DMS 273 treated with DMSO at 0.1 percent for 48 hours (cell line): ENCODE results near the gene ANTKMT.

Experiments
- DNase-seq: peaks from one replicate; lab custom pipeline; 2025; lab: John Stamatoyannopoulos, UW

The ANTKMT gene

DNA sequence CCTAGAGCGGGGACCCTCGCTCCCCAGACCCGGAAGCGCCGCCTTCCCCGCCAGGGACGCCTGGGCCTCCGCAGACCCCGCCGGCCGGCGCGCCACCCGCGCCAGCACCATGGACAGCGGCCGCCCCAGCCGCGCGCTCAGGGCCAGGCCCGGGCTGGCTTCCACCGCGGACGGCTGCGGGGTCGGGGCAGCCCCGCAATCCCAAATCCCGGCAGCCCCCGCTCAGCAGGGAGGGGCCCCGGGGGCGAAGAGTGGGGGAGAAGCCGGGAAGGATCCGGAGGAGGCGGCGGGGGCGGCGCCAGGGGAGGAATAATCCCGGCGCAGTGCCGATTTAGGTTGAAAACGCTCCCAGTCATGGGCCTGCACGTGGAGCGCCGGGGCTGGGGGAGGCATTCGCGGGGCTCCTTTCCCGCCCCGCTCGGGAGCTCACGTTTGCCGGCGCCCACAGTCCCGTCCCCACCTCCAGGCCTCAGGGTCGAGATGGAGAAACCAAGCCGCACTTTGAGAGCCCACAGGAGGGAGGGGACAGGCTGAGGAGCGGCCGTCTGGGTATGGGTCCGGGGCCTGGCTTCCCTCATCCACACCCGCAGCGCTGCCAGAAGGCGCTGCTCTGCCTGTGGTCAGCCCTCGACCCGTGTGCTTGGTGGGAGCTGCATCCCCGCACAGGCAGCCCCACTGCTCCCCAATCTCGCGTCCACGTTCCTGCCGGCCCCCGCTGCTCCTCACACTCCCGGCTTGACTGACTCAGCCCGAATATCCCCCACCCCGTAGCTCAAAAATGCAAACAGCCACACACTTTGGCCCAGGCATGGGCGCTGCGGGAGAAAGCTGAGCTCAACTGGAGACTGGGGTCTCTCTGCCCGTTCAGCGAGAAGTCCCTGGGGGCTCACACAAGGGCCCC lies 20.0 kb upstream of the ANTKMT start:
- no peak for DNase-seq

DNA sequence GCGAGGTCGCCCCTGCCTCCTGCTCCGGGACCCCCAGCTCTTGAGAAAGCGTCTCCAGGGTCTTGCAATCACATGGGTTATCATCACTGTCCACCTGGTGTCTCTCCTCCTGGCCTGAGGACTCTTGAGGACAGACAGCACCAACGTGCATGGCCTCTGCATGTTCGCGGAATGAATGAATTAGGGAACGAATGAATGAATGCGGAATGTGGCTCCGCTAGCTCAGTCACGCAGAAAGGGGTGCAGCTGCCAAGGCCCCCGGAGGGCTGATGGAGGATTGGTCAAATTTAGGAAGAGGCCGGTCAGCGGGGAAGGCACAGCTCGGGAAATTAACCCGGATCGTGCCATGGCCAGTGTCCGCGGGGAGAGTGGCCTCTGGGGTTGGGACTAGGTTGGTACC lies 18.6 kb upstream of the ANTKMT start:
- DNase-seq: no peak

DNA sequence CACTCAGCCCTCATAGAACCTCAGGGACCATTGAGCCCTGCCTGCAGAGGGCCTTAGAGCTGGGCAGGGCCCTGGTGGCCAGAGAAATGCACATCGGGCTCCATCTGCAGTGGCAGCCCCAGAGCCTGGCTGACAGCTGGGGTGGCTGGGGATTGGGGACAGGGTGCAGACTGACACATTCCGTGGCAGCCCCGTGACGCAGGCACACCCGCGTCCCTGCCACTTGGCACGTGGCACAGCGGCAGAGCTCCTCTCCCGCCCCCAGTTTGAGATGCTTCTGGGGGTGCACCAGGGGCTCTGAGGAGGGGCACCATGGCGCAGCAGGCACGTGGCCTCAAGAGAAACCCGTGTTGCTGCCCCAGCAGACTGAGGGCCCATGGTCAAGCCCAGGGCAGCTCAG lies 17.5 kb upstream of the ANTKMT start:
- DNase-seq: no peak

DNA sequence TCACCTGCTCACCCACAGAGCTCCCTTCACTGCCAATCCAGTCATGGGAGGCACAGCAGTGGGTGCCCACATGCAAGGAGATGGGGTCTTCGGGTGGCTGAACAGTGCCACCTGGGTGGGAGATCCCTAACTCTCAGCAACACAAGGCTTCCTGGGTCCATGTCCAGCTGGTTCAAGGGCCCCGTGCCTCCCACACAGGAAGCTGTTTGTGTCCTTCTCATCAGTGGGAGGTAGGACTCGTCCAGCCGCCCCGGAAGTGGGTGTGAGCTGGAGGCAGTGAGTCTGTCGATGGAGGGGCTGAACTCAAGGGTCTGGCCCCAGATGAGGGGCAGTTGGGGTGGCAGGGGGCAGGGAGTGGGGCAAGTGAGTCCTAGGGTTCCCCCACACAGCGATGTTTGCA lies 16.9 kb upstream of the ANTKMT start:
- no peak for DNase-seq

DNA sequence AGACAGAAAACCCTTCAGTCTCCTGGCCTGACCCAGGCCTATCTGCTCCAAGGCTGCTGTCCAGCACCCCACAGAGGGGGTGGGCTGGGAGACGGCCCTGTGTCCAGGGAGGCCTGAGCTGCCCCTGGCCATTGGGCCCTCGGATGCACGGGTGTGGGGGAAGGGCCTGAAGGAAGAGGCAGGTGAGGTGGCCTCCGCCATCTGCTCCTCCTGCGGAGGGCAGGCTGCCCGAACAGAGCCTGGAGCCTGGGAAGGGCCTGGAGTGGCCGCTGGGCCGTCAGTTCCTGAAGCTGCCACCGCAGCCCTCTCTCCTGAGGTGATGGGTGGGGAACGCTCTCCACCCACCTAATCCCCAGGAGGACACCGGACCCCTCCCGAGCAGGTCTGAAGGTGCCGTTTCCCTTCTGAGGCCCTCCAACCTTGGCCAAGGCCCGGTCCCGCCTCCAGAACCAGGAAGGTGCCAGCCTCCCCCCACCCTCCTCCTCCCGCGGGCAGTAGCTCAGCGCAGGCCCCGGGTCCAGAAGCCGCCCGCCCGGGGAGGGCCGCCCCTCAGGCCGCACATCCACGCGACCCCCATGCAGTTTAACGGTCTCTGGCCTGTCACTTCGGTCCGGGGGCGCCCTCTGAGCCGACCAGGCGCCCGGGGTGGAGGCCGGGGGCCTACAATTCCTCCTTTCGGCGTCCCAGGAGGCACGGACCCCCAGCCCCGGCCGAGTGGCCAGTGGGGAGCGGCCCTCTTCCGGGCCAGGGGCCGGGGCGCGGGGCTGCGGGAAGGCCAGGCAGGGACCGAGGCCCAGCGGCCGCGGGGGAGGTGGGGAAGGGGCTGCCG lies 16.2 kb upstream of the ANTKMT start:
- DNase-seq: no peak

DNA sequence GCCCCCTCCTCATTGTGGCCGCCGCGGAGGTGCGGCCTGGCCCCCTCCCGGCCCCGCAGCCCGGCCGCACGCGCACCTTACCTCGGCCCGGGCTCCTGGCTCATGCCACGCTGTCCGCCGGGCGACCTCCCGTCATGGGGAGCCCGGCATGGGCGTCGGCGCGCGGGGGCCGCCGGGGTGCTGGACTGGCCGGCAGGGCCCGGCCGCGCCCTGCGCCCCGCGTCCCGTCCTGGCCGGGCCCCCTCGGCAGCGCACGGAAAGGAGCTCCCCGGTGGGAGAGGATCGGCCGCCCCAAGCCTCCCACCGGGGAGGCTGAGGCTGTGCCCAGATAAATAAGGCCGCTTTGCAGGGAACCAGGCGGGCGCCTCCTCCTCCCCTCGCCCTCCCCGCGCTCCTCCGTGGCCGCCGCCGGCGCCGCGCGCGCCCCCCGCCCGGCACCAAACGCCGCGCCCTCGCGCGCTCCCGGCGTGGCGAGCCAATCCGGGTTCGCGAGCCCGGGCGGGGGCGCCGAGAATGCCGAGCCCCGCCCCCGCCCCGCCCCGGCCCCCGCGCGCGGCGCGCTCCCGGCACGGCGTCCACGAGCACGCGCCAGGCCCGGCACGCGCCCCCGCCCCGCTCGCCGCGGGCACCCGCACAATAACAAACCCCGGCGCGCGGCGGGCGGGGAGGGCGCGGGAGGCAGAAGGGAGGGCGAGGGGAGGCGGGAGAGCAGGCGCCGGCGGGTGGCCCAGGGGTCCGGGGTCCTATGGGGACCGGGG lies 15.3 kb upstream of the ANTKMT start, which contains the start of gene FBXL16:
FBXL16 (minus strand) TSS at position 371 of the 758 bp plus-strand sequence. CDS start 8,396 bp downstream, outside the sequence.
- DNase-seq: no peak

DNA sequence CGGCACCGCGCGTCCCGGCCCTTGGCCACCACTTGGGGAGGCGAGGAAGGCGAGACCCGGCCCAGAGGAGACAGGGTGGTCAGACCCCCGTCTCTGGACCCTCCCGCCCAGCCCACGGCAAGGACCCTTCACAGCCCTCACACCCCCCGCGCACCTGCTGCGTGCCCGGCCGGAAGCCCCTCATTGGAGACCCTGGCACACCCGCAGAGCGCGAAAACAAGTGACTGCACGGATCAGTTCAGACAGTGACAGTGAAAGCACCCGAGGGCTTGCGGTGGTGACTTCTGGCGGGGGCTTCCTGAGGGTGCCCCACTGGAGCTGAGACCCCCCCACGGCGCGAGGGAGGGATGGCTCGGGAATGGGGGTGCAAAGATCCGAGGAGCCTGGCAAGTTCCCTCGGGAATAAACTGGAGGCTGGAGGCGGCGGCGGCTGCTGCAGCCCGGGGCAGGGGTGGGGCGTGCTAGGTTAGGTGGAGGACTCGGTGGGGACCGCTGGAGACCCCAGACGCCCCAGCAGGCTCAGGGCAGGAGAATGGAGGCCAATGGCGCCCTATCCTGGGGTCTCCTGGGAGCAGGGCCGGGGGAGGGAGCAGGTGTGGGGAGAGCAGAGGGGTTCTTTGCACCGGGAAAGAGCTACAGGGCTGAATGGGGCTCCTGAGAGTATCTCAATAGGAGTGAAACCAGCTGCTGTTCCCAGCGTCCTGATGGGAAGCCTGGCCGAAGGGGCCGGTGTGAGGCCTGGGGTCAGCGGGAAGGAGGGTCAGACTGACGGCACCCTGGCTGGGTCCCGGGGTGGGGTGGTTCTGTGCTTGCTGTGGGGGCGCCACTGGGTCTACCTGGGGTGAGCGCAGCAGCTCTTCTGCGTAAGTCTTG lies 14.5 kb upstream of the ANTKMT start:
- no peak for DNase-seq

DNA sequence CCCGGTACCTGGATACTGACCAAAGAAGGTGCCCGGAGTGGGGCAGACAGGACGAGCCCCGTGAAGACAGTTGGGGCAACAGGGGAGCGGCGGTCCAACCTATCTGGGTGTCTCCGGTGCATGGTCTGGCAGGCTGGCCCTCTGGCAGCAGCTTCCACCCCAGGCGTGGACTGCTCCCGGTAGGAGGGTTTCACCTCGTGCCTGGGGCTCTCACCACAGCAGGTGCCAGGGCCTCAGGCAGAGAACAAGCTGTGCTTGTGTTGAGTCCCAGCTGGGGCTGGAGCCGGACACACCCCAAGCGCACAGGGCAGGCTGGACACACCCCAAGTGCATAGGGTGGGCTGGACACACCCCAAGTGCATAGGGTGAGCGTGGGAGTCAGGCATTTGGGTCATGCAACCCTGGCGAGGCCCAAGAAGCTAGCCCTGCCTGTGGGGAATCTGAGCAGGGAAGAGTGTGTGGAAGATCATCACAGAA lies 13.8 kb upstream of the ANTKMT start:
- DNase-seq: no peak

DNA sequence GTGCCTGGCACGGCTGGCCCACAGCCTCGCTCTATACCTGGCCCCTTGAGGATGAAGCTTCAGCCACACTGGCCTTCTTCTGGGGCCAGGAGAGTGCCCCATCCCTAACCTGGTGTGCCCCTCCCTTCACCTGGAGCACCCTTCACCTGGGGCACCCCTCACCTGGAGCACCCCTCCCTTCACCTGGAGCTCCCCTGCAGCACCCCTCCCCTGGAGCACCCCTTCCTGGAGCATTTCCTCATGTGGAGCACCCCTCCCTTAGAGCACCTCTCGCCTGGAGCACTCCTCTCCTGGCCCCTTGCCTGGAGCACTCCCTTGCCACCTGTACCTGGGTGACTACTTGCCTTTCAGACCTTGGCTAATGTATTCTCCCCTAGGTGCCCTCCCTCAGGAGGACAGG lies 12.9 kb upstream of the ANTKMT start:
- no peak for DNase-seq

DNA sequence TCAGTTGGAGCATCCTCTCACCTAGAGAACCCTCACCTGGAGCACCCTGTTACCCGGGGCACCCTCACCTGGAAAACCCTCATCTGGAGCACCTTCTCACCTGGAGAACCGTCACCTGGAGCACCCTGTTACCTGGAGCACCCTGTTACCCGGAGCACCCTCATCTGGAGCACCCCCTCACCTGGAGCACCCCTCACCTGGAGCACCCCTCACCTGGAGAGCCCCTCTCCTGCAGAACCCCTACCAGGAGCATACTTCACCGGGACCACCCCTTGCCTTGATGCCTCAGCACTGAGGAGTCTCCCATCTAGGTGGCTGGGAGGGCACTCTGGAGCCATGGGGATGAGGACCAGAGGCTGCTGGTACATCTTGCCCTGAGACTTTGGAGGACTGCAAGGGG lies 12.0 kb upstream of the ANTKMT start:
- DNase-seq: no peak

DNA sequence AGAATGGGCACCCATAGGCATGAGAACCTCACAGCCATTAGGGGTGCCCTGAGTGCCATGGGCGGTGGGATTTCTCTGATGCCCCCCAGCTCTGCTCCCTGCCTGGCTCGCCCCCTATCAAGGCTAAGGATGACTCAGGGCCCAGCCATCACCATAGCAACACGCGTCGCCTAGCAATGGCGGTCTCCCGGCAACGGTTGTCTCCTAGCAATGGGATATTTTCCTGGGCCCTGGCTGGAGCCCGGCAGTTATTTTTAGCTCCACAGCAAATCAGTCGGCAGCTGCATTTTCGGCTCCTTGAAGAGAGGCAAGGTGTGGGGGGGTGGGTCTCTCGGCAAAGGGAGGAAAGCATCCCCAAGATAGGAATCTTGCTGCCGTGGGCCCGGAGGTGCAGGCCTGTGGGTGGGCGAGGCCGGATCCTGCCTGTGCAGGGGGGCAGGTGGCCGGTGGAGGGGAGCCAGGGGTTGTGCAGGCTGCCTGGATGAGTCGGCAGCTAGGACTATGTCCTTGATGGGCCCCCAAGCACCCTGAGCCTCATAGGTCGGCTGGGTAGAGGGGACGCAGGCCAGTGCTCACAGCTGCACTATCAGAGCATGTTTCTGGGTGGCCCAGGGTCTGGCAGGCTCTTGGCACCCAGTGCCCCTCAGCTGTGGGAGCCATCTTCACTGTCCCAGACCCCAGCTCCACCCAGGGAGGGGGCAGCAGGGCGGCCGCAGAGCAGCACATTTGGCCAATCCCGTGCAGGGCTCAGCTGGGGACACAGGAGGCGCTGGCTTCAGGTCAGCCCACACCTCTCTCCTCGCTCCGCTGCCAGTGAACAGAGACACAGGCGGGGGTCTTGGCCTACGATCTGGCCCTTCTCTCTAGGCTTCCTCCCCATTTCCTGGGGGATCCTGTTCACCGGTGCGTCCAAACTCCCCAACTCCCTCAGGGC lies 11.1 kb upstream of the ANTKMT start:
- DNase-seq: peak; percentile 79

DNA sequence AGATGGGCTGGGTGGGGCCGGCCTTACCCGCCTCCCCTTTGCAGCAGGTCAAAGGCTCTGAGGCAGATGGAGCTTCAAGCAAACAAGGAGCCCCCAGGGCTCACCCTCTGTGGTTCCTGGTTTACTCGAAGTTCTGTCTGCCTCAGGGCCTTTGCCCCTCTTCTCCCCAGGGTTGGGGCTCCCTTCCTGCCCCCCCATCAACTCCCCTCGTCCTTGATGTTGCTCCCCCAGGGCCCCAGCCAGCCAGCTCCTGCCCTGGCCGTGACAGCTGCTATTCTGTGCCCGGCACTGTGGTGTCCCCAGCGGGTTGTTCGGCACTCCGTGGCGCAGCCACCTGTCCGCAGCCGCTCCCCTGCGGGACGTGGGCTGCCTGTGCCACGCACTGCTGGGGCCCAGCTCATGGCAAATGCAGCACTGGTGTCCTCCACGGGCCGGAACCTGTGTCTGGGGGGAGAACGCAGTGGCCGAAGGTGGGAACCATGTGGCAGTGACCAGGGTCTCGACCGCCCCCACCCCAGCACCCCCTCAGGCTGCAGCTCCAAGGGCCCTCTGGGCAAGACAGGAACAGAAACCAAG lies 10.4 kb upstream of the ANTKMT start:
- no peak for DNase-seq

DNA sequence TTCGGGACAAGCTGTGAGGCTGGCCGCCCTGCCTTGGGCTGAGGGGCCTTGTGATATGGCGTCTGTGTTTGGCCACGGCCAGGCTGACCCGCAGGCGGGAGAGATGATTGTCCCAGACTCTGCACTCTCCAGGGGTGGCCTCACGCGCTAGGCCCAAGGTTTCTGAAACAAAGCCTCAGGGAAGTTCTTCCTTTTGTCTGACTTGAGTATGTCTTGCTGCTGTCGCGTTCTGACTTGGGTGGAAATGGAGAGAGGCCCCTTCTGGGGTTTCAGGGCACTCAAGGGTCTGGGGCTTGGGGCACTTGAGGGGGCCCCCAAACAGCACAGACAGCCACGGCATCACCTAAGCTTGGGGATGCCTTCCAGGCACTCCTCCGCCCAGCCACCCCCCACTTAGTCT lies 9.9 kb upstream of the ANTKMT start:
- no peak for DNase-seq

DNA sequence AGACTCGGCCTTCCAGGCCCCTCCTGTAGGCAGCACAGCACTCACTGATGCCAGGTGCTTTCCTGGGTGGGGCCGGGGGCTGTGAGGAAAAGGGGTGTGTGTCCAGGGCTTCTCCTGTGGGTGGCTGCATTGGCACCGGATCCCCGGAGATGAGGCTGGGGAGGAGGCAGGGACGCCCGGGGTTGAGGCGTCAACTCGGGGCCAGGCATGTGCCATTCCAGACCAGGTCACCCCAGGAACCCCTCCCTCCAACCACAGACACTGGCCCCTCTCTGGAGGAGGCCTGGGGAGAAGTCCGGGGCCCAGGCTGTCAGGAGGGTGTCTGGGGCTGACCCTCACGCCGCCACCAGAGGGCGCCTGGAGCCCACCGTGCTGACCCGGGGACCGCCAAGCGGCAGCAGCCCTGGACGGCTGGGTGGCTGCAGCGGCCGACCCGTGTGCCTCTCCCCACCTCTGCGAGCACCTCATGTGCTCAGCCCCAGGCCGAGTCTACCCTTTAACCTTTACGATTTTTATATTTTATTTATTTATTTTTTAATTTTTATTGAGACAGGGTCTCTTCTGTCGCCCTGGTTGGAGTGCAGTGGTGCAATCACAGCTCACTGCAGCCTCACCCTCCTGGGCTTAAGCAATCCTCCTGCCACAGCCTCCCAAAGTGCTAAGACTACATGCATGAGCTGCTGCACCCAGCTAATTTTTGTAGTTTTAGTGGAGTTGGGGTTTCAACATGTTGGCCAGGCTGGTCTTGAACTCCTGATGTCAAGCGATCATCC lies 9.2 kb upstream of the ANTKMT start:
- no peak for DNase-seq

DNA sequence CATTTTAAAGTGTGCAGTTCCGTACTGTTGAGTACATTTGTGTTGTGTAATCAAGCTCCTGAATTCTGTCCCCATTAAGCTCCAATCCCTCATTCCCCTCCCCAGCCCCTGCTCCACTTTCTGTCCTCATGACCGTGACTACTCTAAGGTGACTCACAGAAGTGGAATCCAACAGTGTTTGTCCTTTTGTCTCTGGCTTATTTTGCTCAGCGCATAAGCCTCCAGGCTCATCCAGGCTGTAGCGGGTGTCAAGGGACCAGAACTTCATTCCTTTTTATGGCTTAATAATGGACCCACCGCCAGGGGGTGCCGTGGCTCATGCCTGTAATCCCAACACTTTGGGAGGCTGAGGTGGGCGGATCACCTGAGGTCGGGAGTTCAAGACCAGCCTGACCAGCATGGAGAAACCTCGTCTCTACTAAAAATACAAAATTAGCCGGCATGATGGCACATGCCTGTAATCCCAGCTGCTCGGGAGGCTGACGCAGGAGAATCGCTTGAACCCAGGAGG lies 8.2 kb upstream of the ANTKMT start:
- DNase-seq: peak; percentile 37

DNA sequence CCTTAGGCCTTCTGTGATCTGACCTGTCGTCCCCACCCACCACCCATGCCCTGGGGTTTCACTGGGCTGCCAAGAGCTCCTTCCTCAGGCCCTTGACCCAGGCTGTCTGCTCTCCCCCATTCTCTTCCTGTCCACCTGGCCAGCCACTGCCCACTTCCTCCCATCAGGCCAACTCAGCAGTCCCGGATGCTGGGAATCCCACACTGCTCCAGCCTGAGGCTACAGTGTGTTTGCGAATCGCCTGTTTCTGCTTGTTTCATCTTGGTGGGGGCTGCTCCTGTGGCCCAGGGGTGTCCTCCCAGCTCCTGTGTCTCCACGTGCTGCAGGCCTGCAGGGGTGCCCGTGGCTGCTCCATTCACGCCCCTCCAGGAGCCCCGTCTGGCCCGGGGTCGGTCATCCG lies 6.9 kb upstream of the ANTKMT start:
- DNase-seq: no peak

DNA sequence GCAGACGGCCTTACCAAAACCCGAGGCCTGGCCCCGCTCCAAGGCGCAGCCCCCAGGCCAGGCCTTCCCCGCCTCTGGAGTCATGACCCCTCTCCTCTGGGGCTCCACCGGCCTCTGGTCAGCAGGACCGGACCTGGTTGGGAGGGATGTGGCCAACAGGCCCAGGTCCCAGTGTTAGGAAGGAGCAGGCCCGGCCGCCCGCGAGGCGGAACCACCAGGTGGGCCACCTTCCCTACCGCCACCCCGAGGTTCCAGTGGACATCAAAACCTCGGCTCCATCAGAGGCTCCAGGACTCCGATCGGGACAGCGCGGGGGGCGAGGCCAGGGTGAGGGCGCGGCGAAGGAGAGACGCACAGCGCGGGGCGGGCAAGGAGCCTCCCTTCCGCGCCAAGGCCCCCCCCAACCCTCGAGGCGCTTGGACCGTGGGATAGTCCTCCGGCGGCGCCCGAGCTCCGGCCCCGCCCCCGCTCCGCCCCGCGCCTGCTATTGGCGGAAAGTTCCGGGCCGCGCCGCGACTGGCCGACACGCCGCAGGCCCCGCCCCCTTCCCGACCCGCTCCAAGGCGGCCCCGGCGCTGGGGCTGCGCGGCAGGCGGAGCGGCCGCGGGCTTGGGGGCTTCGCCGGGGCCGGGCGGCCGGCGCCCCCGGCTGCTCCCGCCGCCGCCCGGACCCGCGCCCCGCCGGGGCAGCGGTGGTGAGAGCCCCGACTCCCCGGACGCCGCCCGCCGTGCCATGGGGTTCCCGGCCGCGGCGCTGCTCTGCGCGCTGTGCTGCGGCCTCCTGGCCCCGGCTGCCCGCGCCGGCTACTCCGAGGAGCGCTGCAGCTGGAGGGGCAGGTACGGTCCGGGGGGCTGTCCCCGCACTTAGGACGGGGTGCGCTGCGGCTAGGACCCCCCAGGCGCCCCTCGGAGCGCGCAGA lies 6.1 kb upstream of the ANTKMT start, which contains the start of gene METRN:
METRN (plus strand) TSS at position 561 of the 919 bp plus-strand sequence; CDS start at position 733, 172 bp downstream.
- peak; percentile 58 for DNase-seq
